Naive thymus-derived CD8-positive, alpha-beta T cell (primary cell): ENCODE results near the gene P2RY8. TPM values are rescaled to one million over a fixed set of nuclear protein-coding genes. Genes with fewer than 3 reads are reported as not detected.

Experiments used
- ATAC-seq, 2 donors: fragments of 150-1000 bp; cut with Tn5 transposase in 1 of 2; sonication (Bioruptor Pico), chemical (Tn5 transposase) in 1 of 2; 1 replicate in 1 of 2; 2 replicates in 1 of 2; pipeline ENCODE4 v1.10.0; 2021; ENCODE audit warnings: mild to moderate bottlenecking in 2 of 2, moderate library complexity in 2 of 2
- POLR2A ChIA-PET: fragments of 350-600 bp; sonication (Branson Sonifier 250); formaldehyde crosslinking; loops from one replicate; lab custom pipeline; 2021; ENCODE audit warnings: antibody characterized with exemption; lab: Charles Lee
- DNase-seq, 10 donors: peaks; one replicate each; pipeline versions ENCODE4 v3.0.0 to v3.0.0-alpha.2; 2020 to 2022
- H3K27ac Mint-ChIP-seq, 10 donors: one replicate each; pipeline ENCODE4 v1.8.0; 2020 to 2022; ENCODE audit warnings: mild to moderate bottlenecking in 10 of 10, mixed read lengths in 10 of 10, moderate library complexity in 4 of 10, inconsistent platforms in 1 of 10
- H3K27me3 Mint-ChIP-seq, 5 donors: one replicate each; pipeline ENCODE4 v1.8.0; 2021 to 2022; ENCODE audit warnings: mixed read lengths in 5 of 5
- H3K36me3 Mint-ChIP-seq, 3 donors: one replicate each; pipeline ENCODE4 v1.8.0; 2020 to 2022; ENCODE audit warnings: mixed read lengths in 3 of 3, mild to moderate bottlenecking in 2 of 3, inconsistent platforms in 1 of 3
- H3K4me1 Mint-ChIP-seq, 4 donors: one replicate each; pipeline ENCODE4 v1.8.0; 2021 to 2022; ENCODE audit warnings: mixed read lengths in 4 of 4
- H3K4me3 Mint-ChIP-seq, 10 donors: one replicate each; pipeline ENCODE4 v1.8.0; 2020 to 2022; ENCODE audit warnings: mild to moderate bottlenecking in 10 of 10, mixed read lengths in 10 of 10, moderate library complexity in 6 of 10, inconsistent platforms in 1 of 10
- H3K9me3 Mint-ChIP-seq, 9 donors: one replicate each; pipeline ENCODE4 v1.8.0; 2020 to 2022; ENCODE audit warnings: mixed read lengths in 9 of 9, mild to moderate bottlenecking in 3 of 9, inconsistent platforms in 1 of 9, moderate library complexity in 1 of 9
- polyA plus RNA-seq, 3 donors: library from polyadenylated mRNA; unstranded; fragments of 300-500 nt; fragmentation: Illumina TruSeq; gene quantifications; one replicate each; pipeline ENCODE4 v1.2.3, GENCODE V29; 2021
- total RNA-seq, 8 experiments: library from RNA in 2 of 8; stranded (reverse) in 2 of 8; gene quantifications; one replicate each; pipeline ENCODE4 v1.2.3 and lab custom pipeline; 2021 to 2026

The P2RY8 gene
- total and polyA plus RNA-seq, 5 experiments from 2014 or later = 131 to 190 (median 163) TPM

- peak overlapping the region; percentile 44 to 88 (median 77) for H3K4me3 Mint-ChIP-seq
- H3K27me3 Mint-ChIP-seq = no peaks in the 10 kb centered on the region
- peaks cover 43 to 85% (median 80%) of the 10 kb centered on the region in 4 donors for H3K4me1 Mint-ChIP-seq
- peak in 1 of 10 donors; percentile 16 for DNase-seq
- peaks cover 0 to 34% (median 14%) of the 10 kb centered on the region in 3 donors for H3K36me3 Mint-ChIP-seq
- peak overlapping the region; percentile 80 to 99 (median 98) for H3K27ac Mint-ChIP-seq
- ATAC-seq = no peak
- POLR2A ChIA-PET = no interaction called here
- H3K9me3 Mint-ChIP-seq = no peaks in the 10 kb centered on the region
Measured at GRCh38 chrX:1465286-1466231, 71.4 kb downstream of the P2RY8 start.

- Mint-ChIP-seq H3K4me1 (peaks cover 40 to 79% (median 74%) of the 10 kb centered on the region in 4 donors), H3K36me3 (peaks cover 0 to 32% (median 14%) of the 10 kb centered on the region in 3 donors), H3K9me3 (no peaks in the 10 kb centered on the region), H3K4me3 (peak overlapping the region; percentile 71 to 88 (median 82)), H3K27ac (peak overlapping the region; percentile 90 to 99 (median 98)), H3K27me3 (no peaks in the 10 kb centered on the region)
- DNase-seq = no peak
- ATAC-seq = no peak
- POLR2A ChIA-PET = no interaction called here
Measured at GRCh38 chrX:1464971-1465285, 72.1 kb downstream of the P2RY8 start.

- no peaks in the 10 kb centered on the region for H3K27me3 Mint-ChIP-seq
- no peaks in the 10 kb centered on the region for H3K9me3 Mint-ChIP-seq
- H3K4me1 Mint-ChIP-seq = peaks cover 38 to 73% (median 68%) of the 10 kb centered on the region in 4 donors
- peak overlapping the region; percentile 71 to 88 (median 82) for H3K4me3 Mint-ChIP-seq
- ATAC-seq (no peak), DNase-seq (peak in 6 of 10 donors; percentile 32 to 75 (median 51))
- H3K27ac Mint-ChIP-seq = peak overlapping the region; percentile 90 to 99 (median 98)
- POLR2A ChIA-PET = no interaction called here
- peaks cover 0 to 32% (median 14%) of the 10 kb centered on the region in 3 donors for H3K36me3 Mint-ChIP-seq
Measured at GRCh38 chrX:1464041-1464970, 72.7 kb downstream of the P2RY8 start.

GRCh38 chrX:1463581-1463980 lies 73.4 kb downstream of the P2RY8 start:
- DNase-seq = peak in 2 of 10 donors; percentile 16 to 34
- POLR2A ChIA-PET = no interaction called here
- Mint-ChIP-seq H3K27me3 (no peaks in the 10 kb centered on the region), H3K4me3 (peak overlapping the region; percentile 16 to 88 (median 66)), H3K27ac (peak overlapping the region; percentile 90 to 99 (median 98)), H3K9me3 (no peaks in the 10 kb centered on the region), H3K36me3 (peaks cover 0 to 32% (median 14%) of the 10 kb centered on the region in 3 donors), H3K4me1 (peaks cover 35 to 70% (median 63%) of the 10 kb centered on the region in 4 donors)
- ATAC-seq = no peak

GRCh38 chrX:1462596-1463251 lies 74.3 kb downstream of the P2RY8 start:
- H3K4me3 Mint-ChIP-seq = peak overlapping the region; percentile 16 to 88 (median 58)
- H3K9me3 Mint-ChIP-seq = no peaks in the 10 kb centered on the region
- H3K36me3 Mint-ChIP-seq = peaks cover 0 to 32% (median 14%) of the 10 kb centered on the region in 3 donors
- ATAC-seq = peak; percentile 77 to 83
- peaks cover 32 to 62% (median 57%) of the 10 kb centered on the region in 4 donors for H3K4me1 Mint-ChIP-seq
- no peaks in the 10 kb centered on the region for H3K27me3 Mint-ChIP-seq
- peak overlapping the region; percentile 90 to 99 (median 98) for H3K27ac Mint-ChIP-seq
- POLR2A ChIA-PET = no interaction called here
- peak; percentile 38 to 92 (median 83) for DNase-seq

- POLR2A ChIA-PET = no interaction called here
Measured at GRCh38 chrX:1462110-1462509, 74.9 kb downstream of the P2RY8 start.

GRCh38 chrX:1455948-1456280 lies 81.1 kb downstream of the P2RY8 start:
- ATAC-seq (no peak), DNase-seq (no peak)
- Mint-ChIP-seq H3K9me3 (no peaks in the 10 kb centered on the region), H3K36me3 (no peaks in the 10 kb centered on the region), H3K27me3 (no peaks in the 10 kb centered on the region), H3K27ac (peak overlapping the region in 8 of 10 donors; percentile 43 to 92 (median 78)), H3K4me1 (peaks cover 8 to 29% (median 21%) of the 10 kb centered on the region in 4 donors), H3K4me3 (peak overlapping the region in 5 of 10 donors; percentile 16 to 67 (median 53))
- POLR2A ChIA-PET = no interaction called here

More at GRCh38 chrX:1462110-1462509, 74.9 kb downstream of the P2RY8 start:
- peaks cover 0 to 29% (median 11%) of the 10 kb centered on the region in 3 donors for H3K36me3 Mint-ChIP-seq
- peak overlapping the region in 4 of 10 donors; percentile 2 to 74 (median 34) for H3K4me3 Mint-ChIP-seq
- no peak for DNase-seq
- H3K9me3 Mint-ChIP-seq = no peaks in the 10 kb centered on the region
- H3K27me3 Mint-ChIP-seq = no peaks in the 10 kb centered on the region
- no peak for ATAC-seq
- H3K27ac Mint-ChIP-seq = peak overlapping the region; percentile 90 to 99 (median 98)
- peaks cover 27 to 56% (median 52%) of the 10 kb centered on the region in 4 donors for H3K4me1 Mint-ChIP-seq

- peaks cover 0 to 5% (median 2%) of the 10 kb centered on the region in 9 donors for H3K9me3 Mint-ChIP-seq
- POLR2A ChIA-PET = no interaction called here
- ATAC-seq = peak; percentile 52 to 54
- peaks cover 0 to 2% (median 1%) of the 10 kb centered on the region in 3 donors for H3K36me3 Mint-ChIP-seq
- H3K4me3 Mint-ChIP-seq = peak overlapping the region; percentile 52 to 85 (median 72)
- peak overlapping the region; percentile 57 to 95 (median 83) for H3K27ac Mint-ChIP-seq
- peak; percentile 82 to 96 (median 91) for DNase-seq
- H3K4me1 Mint-ChIP-seq = peaks cover 19 to 45% (median 30%) of the 10 kb centered on the region in 4 donors
- H3K27me3 Mint-ChIP-seq = no peaks in the 10 kb centered on the region
Measured at GRCh38 chrX:1453951-1454785, 82.8 kb downstream of the P2RY8 start.

GRCh38 chrX:1453395-1453783 lies 83.6 kb downstream of the P2RY8 start:
- no peaks in the 10 kb centered on the region for H3K27me3 Mint-ChIP-seq
- peak overlapping the region; percentile 83 to 99 (median 92) for H3K27ac Mint-ChIP-seq
- peaks cover 0 to 10% (median 7%) of the 10 kb centered on the region in 3 donors for H3K36me3 Mint-ChIP-seq
- H3K4me3 Mint-ChIP-seq = peak overlapping the region; percentile 82 to 93 (median 88)
- peaks cover 0 to 13% (median 9%) of the 10 kb centered on the region in 9 donors for H3K9me3 Mint-ChIP-seq
- peak in 5 of 10 donors; percentile 80 to 90 (median 85) for DNase-seq
- POLR2A ChIA-PET = no interaction called here
- peaks cover 27 to 46% (median 36%) of the 10 kb centered on the region in 4 donors for H3K4me1 Mint-ChIP-seq
- peak; percentile 59 to 60 for ATAC-seq

GRCh38 chrX:1452516-1453394 lies 84.2 kb downstream of the P2RY8 start, which contains the start of gene ASMTL:
Gene ASMTL, minus strand, starts transcription at chrX:1452909. Its CDS starts 69 bp downstream, at chrX:1452840.
- peak; percentile 99 to 100 (median 100) for DNase-seq
- peak within 1 kb of the TSS; percentile 82 to 97 (median 88) for H3K4me3 Mint-ChIP-seq
- H3K27me3 Mint-ChIP-seq = no peaks in the 10 kb centered on the region
- ATAC-seq = peak; percentile 71
- peak within 1 kb of the TSS; percentile 83 to 99 (median 92) for H3K27ac Mint-ChIP-seq
- peaks cover 30 to 46% (median 37%) of the 10 kb centered on the region in 4 donors for H3K4me1 Mint-ChIP-seq
- peaks cover 0 to 18% (median 9%) of the 10 kb centered on the region in 9 donors for H3K9me3 Mint-ChIP-seq
- peaks cover 0 to 14% (median 7%) of the 10 kb centered on the region in 3 donors for H3K36me3 Mint-ChIP-seq
- POLR2A ChIA-PET = no interaction called here
